Bronchial epithelial cell (primary cell): ENCODE data around the gene ADD1. TPM values are rescaled to one million over a fixed set of nuclear protein-coding genes. Genes with fewer than 3 reads are reported as not detected.

Source experiments
- DNase-seq: peaks from one replicate; pipeline ENCODE4 v3.0.0-alpha.2; 2010; ENCODE audit warnings: low read depth
- FAIRE-seq: peaks from 2 replicates; lab custom pipeline; 2011; peaks lifted over from hg19 to GRCh38; lab: Jason Lieb, UNC
- H3K27me3 ChIP-seq: 2 replicates; pipeline ENCODE4 v1.5.1; 2011; ENCODE audit warnings: low read length; ENCODE audit not compliant: control insufficient read depth, insufficient read depth
- H3K36me3 ChIP-seq: 2 replicates; pipeline ENCODE4 v1.5.1; 2011; ENCODE audit warnings: low read length; ENCODE audit not compliant: control insufficient read depth, insufficient read depth
- H3K4me3 ChIP-seq: 2 replicates; pipeline ENCODE4 v1.5.1; 2011; ENCODE audit warnings: mild to moderate bottlenecking, low read depth, low read length, control low read depth
- CTCF ChIP-seq: IDR thresholded peaks from 2 replicates; pipeline ENCODE4 v1.5.1; 2011; ENCODE audit warnings: mild to moderate bottlenecking, moderate library complexity, low read length, control low read depth, inconsistent platforms; ENCODE audit not compliant: insufficient read depth, severe bottlenecking
- total RNA-seq: library from RNA; depleted of rRNA; stranded (reverse); fragments of >200 nt; gene quantifications from 2 replicates; pipeline ENCODE4 v1.2.1, GENCODE V29; 2014

ADD1 gene
- total RNA-seq, 1 donor from 2014 or later, result 71.9 TPM

- DNase-seq (no peak), FAIRE-seq (no peak)
- Histone ChIP-seq H3K36me3 (peaks cover 29% of the 10 kb centered on the region), H3K27me3 (no peaks in the 10 kb centered on the region), H3K4me3 (no peak overlapping the region)
- no peak for TF ChIP-seq CTCF
These were observed 33.3 kb upstream of the ADD1 start for GRCh38 chr4:2810388-2810787.

- Histone ChIP-seq H3K27me3 (no peaks in the 10 kb centered on the region), H3K4me3 (no peak overlapping the region), H3K36me3 (peaks cover 25% of the 10 kb centered on the region)
- no peak for FAIRE-seq
- TF ChIP-seq CTCF, result no peak
- DNase-seq, result peak; percentile 30
These were observed 31.6 kb upstream of the ADD1 start for GRCh38 chr4:2811830-2812611.

GRCh38 chr4:2812612-2813354 lies 30.9 kb upstream of the ADD1 start:
- no peak for FAIRE-seq
- no peak for TF ChIP-seq CTCF
- no peak overlapping the region for H3K4me3 ChIP-seq

GRCh38 chr4:2813446-2814405 lies 29.9 kb upstream of the ADD1 start:
- H3K4me3 ChIP-seq, result no peak overlapping the region
- TF ChIP-seq CTCF, result no peak
- FAIRE-seq, result no peak

More at GRCh38 chr4:2812612-2813354, 30.9 kb upstream of the ADD1 start:
- no peak for DNase-seq
- Histone ChIP-seq H3K27me3 (no peaks in the 10 kb centered on the region), H3K36me3 (peaks cover 21% of the 10 kb centered on the region)

GRCh38 chr4:2814627-2815270 lies 28.9 kb upstream of the ADD1 start:
- Histone ChIP-seq H3K27me3 (no peaks in the 10 kb centered on the region), H3K4me3 (no peak overlapping the region), H3K36me3 (peaks cover 16% of the 10 kb centered on the region)
- DNase-seq (no peak), FAIRE-seq (no peak)
- no peak for TF ChIP-seq CTCF

More at GRCh38 chr4:2813446-2814405, 29.9 kb upstream of the ADD1 start:
- no peak for DNase-seq
- H3K36me3 ChIP-seq, result peaks cover 18% of the 10 kb centered on the region
- H3K27me3 ChIP-seq, result no peaks in the 10 kb centered on the region
